ENCODE results near the gene SDC4. TPM values are rescaled to one million over a fixed set of nuclear protein-coding genes. Genes with fewer than 3 reads are reported as not detected.
A peak's percentile ranks its signal among the peaks of the same experiment; 100 is the strongest.

Gene SDC4
- total RNA-seq, 1 donor from 2014 or later = 76.9 TPM

DNA sequence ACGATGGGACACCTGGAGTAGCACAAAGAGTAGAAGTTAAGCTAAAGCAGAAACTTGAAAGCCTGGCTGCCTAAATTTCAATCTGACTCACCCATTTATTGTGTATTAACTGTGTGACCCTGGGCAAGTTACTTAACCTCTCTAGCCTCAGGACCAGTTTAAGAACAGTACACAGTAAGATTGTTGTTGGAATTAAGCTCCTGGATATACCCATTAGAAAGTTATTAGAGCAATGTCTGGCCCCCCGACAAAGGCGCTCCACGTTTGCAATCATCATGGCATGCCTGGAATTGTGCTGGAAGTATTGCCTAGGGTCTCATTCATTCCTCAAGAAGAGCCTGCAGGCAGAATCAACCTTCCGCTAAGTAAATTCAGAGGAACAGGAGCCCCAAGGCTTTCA, 1.4 kb downstream of the SDC4 start:
- DNase-seq (no peak), ATAC-seq (no peak)
- intact Hi-C loops (cut with micrococcal nuclease) = no loop called here

GRCh38 chr20:45346291-45346718, 1.9 kb downstream of the SDC4 start:
- intact Hi-C loops (cut with micrococcal nuclease) = no loop called here
- no peak for ATAC-seq

GRCh38 chr20:45345104-45345936, 2.9 kb downstream of the SDC4 start:
- intact Hi-C loops (cut with micrococcal nuclease) = no loop called here
- DNase-seq (peak; percentile 50), ATAC-seq (peak; percentile 1)

More at GRCh38 chr20:45346291-45346718, 1.9 kb downstream of the SDC4 start:
- DNase-seq = no peak

GRCh38 chr20:45344168-45344860, 3.9 kb downstream of the SDC4 start:
- intact Hi-C loops (cut with micrococcal nuclease) = no loop called here
- peak; percentile 0 for ATAC-seq
- no peak for DNase-seq

- ATAC-seq (no peak), DNase-seq (no peak)
- intact Hi-C loops (cut with micrococcal nuclease) = no loop called here
Observed at GRCh38 chr20:45343532-45344167, 4.6 kb downstream of the SDC4 start.

DNA sequence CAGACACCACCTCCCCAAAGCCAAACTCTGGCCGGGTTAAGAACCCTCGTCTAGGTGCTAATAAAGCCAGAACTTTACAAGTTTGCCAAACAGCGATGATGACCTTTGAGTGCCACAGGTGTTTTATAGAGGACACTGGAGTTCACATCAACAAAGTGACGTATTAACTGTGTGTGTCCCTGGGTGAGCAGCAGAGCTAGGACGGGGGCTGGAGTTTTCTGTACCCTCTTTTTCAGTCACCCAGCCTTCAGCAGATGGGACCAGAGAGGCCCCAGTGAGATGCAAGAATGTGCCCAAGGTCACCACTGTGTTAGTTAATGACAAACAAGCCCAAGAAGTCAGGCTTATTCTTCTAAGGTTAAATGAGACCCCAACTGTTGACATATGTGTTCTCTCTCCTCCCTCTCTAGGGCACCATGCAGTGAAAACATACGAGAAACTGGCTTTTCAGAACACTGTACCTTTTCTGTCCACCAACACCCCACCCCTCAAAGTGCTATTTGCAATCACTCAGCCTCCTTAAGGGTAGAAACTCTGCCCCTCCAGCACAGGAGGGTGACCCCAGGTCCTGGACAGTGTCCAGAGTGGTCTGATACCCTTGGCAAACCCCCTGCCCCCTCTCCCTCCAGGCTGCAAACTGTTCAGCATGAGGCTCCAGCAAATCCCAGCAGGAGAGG, 5.2 kb downstream of the SDC4 start:
- intact Hi-C loops (cut with micrococcal nuclease) = no loop called here
- ATAC-seq (peak; percentile 1), DNase-seq (no peak)

DNA sequence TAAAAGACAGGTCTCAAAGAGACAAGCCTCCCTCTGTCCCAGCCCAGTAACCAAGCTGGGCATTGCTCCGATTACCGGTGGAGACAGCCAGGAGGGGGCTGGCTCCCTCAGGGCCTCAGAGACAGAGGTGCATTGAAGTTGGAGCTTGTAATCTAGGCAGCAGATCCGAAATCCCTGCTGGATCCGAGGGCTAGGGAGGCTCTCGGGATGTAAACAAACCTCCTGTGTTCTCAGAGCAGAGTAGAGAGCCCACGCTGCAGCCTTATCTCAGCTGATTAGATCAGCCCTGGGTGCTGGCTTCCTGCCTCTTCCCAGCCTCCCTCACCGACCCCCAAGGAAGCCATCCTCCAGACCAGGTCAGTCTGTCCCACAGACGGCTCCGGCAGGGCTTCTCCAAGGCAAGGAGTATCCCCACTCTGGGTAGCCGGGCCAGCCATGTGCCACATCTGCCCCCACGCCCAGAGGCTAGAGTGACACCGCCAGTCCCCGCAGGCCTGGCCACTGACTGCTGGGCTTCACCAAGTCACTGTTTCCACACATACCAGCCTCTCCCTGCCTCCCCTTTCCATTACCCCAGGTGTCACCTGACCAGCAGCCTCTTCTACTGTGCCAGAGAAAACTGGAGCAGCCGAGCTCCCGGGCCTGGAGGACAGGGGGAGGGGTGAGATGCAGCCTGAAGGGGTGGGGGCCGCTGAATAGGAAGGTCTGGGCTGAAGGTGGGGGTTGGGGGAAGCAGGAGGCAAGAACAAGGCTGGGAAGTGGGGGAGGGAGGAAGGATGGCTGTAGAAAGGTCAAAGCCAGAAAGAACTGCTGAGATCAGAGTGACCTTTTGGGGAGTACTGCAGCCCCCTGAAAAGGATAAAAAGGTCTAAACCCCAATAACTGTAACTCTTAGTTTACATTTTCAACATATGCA, 6.0 kb downstream of the SDC4 start:
- intact Hi-C loops (cut with micrococcal nuclease) = no loop called here

GRCh38 chr20:45341579-45341938, 6.7 kb downstream of the SDC4 start:
- DNase-seq (no peak), ATAC-seq (peak; percentile 0)
- intact Hi-C loops (cut with micrococcal nuclease) = no loop called here

More for the DNA sequence above, 6.0 kb downstream of the SDC4 start:
- DNase-seq (peak; percentile 82), ATAC-seq (peak; percentile 79)

DNA sequence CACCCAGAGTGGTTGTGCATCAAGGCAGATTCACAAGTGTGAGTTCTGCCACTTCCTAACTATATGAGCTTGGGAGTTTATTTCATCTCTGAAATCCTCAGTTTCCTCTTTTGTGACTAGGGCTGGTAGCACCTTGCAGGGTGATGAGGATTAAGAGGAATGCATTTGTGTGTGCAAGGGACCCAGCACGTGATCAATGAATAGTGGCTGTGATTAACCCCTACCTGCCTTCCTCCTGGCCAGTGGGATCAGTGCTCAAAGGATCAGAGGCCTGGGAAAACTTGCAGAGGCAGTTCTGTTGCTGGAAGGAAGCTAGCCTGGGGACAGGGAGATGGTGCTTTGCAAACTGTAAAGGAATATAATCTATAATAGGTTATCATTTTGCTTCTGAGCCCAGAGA, 7.3 kb downstream of the SDC4 start:
- DNase-seq = no peak
- intact Hi-C loops (cut with micrococcal nuclease) = no loop called here
- ATAC-seq = no peak

GRCh38 chr20:45340236-45340847, 7.9 kb downstream of the SDC4 start:
- DNase-seq = peak; percentile 66
- peak; percentile 49 for ATAC-seq
- intact Hi-C loops (cut with micrococcal nuclease) = no loop called here

GRCh38 chr20:45339799-45340198, 8.4 kb downstream of the SDC4 start:
- intact Hi-C loops (cut with micrococcal nuclease) = no loop called here
- DNase-seq = no peak

DNA sequence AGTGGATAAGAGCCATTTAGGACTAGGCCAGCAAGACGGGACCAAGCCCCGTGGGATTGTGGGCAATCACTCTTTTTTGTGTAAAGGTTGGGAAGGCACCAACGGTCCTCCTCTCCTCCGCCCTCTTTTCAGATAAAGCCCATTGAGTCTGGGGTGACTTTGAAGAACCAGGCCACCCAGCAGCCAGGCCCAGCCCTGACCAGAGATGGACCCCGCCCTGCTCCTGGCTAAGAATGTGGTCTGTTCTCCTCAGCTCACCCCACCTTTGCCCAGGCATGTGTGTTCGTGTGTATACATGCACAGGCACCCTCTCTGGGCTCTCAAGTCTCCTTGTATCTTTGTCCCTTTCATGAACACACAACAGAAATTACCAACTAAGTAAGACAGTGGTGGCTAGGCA, 9.1 kb downstream of the SDC4 start:
- no peak for DNase-seq
- ATAC-seq = no peak
- intact Hi-C loops (cut with micrococcal nuclease) = no loop called here

More at GRCh38 chr20:45339799-45340198, 8.4 kb downstream of the SDC4 start:
- ATAC-seq = no peak

DNA sequence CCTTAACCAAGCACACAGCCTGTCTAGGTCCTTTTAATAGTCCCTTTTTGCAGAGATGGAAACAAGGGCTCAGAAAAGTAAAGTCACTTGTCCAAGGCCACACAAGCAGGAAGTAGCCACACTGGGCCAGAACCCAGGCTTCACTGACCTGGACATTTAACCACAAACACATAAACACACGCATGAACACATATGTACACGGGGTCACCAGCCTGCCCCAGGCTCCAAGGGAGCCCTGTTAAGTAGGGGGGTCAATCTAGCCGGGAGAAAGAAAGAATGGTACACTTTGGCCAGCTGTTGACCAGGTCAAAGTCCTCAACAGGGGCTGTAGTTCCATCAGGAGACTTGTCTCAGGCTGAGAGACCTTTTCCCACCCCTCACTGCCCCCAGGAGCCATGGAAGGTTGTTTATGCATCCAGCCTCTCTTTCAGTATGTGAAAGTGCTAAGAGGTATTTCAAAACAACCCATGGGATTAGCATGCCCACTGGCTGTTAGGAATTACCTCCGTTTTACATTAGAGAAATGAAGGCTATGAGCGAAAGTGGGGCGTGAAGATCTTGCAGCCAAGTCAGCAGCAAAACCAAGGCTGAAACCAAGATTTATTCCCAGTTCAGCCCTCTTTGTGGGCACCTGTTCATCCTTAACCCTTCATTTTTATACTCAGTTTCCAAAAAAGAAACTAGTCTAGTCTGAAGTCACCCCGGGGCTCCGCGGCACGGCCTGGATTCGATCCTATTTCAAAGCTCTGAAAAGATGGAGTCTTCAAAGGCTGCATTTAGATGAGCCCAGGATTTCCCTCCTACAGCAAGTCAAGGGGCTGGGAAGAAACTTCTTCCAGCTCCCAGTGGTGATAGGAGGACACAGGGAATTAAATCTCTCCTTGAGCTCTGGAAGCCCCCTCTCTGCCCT, 9.8 kb downstream of the SDC4 start:
- ATAC-seq = no peak
- intact Hi-C loops (cut with micrococcal nuclease) = no loop called here
- DNase-seq = no peak

GRCh38 chr20:45337367-45338120, 10.7 kb downstream of the SDC4 start:
- ATAC-seq (peak; percentile 52), DNase-seq (peak; percentile 71)
- intact Hi-C loops (cut with micrococcal nuclease) = no loop called here

DNA sequence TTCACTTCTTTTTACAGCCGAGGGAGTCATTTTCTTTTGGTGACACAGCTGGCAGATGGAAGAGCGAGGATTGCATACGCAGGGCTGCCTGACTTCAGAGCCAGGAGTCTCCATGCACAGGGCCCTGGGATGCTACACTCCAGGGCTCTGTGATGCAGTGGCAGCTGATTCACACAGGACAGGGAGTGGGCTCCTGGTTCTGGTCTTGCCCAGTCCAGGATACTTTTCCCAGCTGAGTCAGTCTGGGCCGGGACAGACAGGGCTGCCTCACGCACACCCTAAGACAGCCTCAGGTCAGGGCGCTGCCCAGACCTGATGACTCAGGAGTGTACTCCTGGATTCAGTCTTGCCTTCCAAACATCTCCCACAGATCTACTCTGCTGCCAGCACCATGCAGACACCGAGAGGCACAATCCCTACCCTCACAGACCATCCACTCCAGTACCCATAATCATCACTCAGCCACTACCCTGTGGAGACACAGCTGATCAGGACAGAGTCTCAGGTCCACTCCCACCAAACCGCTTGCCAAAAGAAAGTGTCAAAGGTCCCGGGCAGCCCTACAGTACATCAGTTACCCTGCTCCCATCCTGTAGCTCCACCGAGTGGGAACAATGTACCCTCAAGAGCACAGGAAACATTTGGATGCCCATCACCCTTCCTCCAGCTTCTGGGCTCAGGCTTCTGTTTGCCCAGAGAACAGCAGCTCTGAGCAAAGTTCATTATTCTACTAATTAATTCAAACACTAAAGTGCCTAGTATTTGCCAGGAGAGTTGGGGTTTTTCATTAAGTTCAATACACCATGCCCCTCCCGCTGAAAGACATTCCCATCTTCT, 11.5 kb downstream of the SDC4 start:
- intact Hi-C loops (cut with micrococcal nuclease) = no loop called here
- DNase-seq (no peak), ATAC-seq (peak; percentile 19)

- no peak for ATAC-seq
- intact Hi-C loops (cut with micrococcal nuclease) = no loop called here
- no peak for DNase-seq
Observed at GRCh38 chr20:45330476-45330875, 17.7 kb downstream of the SDC4 start.

All from left ventricle myocardium superior (tissue), 1 donor.